ENCODE data around the gene RAB6A. TPM values are rescaled to one million over a fixed set of nuclear protein-coding genes. Genes with fewer than 3 reads are reported as not detected.
A peak's percentile ranks its signal among the peaks of the same experiment; 100 is the strongest.

RAB6A gene
- total RNA-seq, 6 experiments from 2014 or later, result 91.7 to 130 (median 109) TPM

DNA sequence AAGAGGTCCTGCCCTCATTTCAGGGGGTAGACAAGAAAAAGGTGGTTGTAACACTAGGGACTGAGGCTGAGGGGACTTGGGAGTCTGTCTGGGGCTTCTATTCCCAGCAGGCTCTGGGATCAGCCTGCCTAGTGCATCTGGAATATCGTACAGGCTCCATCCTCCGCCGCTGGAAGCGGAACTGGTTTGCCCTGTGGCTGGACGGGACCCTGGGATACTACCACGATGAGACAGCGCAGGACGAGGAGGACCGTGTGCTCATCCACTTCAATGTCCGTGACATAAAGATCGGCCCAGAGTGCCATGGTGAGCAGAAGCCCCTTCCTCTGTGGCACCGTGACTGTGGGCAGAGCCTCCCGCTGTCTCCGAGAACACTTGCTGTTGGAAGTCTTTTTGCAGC lies 110.5 kb downstream of the RAB6A start:
- Mint-ChIP-seq H3K9me3 (no peaks in the 10 kb centered on the region), H3K27ac (no peak overlapping the region), H3K4me1 (ENCODE audit: low read depth) (peaks cover 20% of the 10 kb centered on the region), H3K36me3 (ENCODE audit: low read depth) (no peaks in the 10 kb centered on the region), H3K4me3 (no peak overlapping the region), H3K27me3 (ENCODE audit: insufficient read depth) (peaks cover 21% of the 10 kb centered on the region)
- DNase-seq, result no peak
- TF ChIP-seq, protein P1, sequence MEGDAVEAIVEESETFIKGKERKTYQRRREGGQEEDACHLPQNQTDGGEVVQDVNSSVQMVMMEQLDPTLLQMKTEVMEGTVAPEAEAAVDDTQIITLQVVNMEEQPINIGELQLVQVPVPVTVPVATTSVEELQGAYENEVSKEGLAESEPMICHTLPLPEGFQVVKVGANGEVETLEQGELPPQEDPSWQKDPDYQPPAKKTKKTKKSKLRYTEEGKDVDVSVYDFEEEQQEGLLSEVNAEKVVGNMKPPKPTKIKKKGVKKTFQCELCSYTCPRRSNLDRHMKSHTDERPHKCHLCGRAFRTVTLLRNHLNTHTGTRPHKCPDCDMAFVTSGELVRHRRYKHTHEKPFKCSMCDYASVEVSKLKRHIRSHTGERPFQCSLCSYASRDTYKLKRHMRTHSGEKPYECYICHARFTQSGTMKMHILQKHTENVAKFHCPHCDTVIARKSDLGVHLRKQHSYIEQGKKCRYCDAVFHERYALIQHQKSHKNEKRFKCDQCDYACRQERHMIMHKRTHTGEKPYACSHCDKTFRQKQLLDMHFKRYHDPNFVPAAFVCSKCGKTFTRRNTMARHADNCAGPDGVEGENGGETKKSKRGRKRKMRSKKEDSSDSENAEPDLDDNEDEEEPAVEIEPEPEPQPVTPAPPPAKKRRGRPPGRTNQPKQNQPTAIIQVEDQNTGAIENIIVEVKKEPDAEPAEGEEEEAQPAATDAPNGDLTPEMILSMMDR (IDR thresholded peaks at IDR 0.05), result no peak

DNA sequence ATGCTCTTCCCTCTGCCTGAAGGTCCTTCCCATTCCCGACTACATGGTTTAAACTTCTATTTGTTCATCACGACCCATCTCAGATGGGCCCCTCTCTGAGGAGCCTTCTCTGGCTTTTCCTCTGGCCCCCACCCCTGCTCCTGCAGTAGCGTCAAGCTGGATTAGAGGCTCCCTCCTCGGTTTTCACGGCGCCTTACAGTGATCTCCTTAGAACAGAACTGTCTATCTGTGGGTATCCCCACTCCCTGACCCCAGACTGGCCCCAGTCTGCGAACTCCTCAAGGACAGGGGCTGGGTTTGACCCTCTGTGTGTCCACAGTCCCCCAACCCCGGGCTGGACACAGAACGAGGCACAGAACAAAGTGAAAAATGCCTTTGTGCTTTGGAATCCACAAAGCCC lies 111.7 kb downstream of the RAB6A start:
- Mint-ChIP-seq H3K4me3 (no peak overlapping the region), H3K36me3 (ENCODE audit: low read depth) (no peaks in the 10 kb centered on the region), H3K9me3 (no peaks in the 10 kb centered on the region), H3K27ac (no peak overlapping the region), H3K27me3 (ENCODE audit: insufficient read depth) (peaks cover 21% of the 10 kb centered on the region), H3K4me1 (ENCODE audit: low read depth) (peaks cover 26% of the 10 kb centered on the region)
- TF ChIP-seq, protein P1 (IDR thresholded peaks at IDR 0.05), result no peak
- no peak for DNase-seq

DNA sequence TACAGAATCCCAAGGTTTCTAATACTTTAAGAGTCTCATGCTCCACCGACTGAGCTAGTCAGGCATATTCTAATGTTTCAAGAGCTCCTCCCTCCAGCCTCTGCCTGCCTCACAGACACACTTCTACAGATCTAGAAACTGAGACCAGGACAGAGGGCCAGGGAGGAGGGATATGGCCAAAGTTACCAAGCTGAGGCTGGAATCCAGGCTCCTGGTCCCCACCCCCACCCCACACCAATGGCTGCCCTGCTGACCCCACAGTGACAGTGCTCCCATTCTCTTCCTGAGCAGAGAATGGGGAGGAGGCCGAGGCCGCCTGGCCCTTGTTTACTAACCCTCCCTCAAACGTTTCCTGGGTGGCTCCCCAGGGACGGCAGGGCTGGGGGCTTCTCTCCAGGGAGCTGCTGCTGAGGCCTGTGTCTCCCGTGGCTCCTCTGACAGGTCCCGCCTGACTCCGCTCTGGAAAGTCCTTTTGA lies 112.3 kb downstream of the RAB6A start:
- Mint-ChIP-seq H3K27ac (no peak overlapping the region), H3K4me3 (no peak overlapping the region), H3K36me3 (ENCODE audit: low read depth) (no peaks in the 10 kb centered on the region), H3K9me3 (no peaks in the 10 kb centered on the region), H3K4me1 (ENCODE audit: low read depth) (peaks cover 26% of the 10 kb centered on the region), H3K27me3 (ENCODE audit: insufficient read depth) (peaks cover 21% of the 10 kb centered on the region)
- TF ChIP-seq, protein P1 (IDR thresholded peaks at IDR 0.05), result no peak
- DNase-seq, result no peak

DNA sequence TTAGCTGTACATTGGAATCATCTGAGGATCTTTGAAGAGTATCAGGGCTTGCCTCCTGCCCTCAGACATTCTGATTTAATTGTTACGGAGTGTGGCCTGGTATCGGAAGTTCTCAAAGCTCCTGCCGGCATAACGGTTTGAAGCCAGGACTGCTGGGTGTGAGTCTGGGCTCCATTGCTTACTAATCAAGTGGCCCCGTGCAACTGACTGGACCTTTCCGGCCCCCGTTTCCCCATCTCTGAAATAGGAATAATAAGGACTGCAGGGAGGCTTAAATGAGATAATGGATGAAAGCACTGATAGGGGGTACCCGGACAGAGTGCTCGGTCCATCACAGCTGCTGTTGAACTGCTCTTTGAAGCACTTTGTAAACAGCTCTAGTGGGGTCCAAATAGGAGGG lies 112.8 kb downstream of the RAB6A start:
- H3K36me3 Mint-ChIP-seq (ENCODE audit: low read depth), result no peaks in the 10 kb centered on the region
- no peak overlapping the region for H3K27ac Mint-ChIP-seq
- peaks cover 26% of the 10 kb centered on the region for H3K4me1 Mint-ChIP-seq (ENCODE audit: low read depth)
- DNase-seq, result no peak
- H3K27me3 Mint-ChIP-seq (ENCODE audit: insufficient read depth), result peaks cover 22% of the 10 kb centered on the region
- TF ChIP-seq, protein P1 (IDR thresholded peaks at IDR 0.05), result no peak
- no peaks in the 10 kb centered on the region for H3K9me3 Mint-ChIP-seq
- H3K4me3 Mint-ChIP-seq, result no peak overlapping the region

DNA sequence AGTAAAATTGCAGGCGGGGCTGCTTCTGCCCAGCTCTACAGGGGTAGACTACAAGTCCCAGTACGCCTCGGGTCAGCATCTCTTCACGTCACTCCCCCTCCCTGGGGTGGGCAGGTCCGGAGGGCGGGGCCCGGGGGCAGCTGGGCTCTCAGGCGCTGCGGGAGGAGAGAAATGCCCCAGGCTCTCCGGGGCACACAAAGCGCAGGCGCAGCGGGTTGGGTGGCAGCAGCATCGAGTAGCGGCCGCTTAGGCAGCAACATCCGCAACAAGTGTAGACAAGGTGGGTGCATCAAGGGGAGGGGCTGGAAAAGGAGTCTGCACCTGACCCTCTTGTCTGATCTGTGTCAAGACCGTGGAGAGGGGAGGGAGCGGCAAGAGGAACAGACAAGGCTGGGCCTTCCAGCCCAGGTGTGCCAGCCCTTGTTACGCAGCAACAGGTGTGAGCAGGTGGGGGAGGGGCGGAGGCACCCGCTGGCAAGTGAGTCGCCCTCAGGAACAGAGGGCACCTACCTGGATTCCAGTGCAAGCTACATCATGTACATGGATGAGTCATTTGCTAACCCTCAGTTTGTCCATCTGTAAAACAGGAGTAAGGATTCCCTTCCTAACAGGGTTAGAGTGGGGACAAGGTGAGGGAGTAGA lies 113.3 kb downstream of the RAB6A start:
- TF ChIP-seq, protein P1 (IDR thresholded peaks at IDR 0.05), result no peak
- H3K4me3 Mint-ChIP-seq, result peak overlapping the region; percentile 32; the same call in 1 of the 2 replicates
- H3K36me3 Mint-ChIP-seq (ENCODE audit: low read depth), result no peaks in the 10 kb centered on the region
- no peak overlapping the region for H3K27ac Mint-ChIP-seq
- DNase-seq, result peak; percentile 70
- no peaks in the 10 kb centered on the region for H3K9me3 Mint-ChIP-seq
- peaks cover 24% of the 10 kb centered on the region for H3K27me3 Mint-ChIP-seq (ENCODE audit: insufficient read depth)
- H3K4me1 Mint-ChIP-seq (ENCODE audit: low read depth), result peaks cover 26% of the 10 kb centered on the region

Data from HFFc6 (cell line).